K562 (cell line): ENCODE measurements around the gene FRMD3. TPM values are rescaled to one million over a fixed set of nuclear protein-coding genes. Genes with fewer than 3 reads are reported as not detected.

Source experiments
- ATAC-seq: fragments of 200-7000 bp; cut with Tn5 transposase; 3 replicates; pipeline ENCODE4 v1.9.1; 2020; ENCODE audit warnings: moderate library complexity
- BruUV-seq: library from RNA; stranded (reverse); fragments of 400-500 nt; replicated peaks from 2 replicates; lab custom pipeline; 2021; lab: Mats Ljungman, UMichigan
- CTCF ChIA-PET: fragments of 300-600 bp; formaldehyde crosslinking; extraction: SDS; loops from one replicate; lab custom pipeline; 2021; ENCODE audit warnings: low intra/inter-chr PET ratio; lab: Yijun Ruan, JAX
- POLR2A ChIA-PET: fragments of 300-600, 350-650 bp; sonication (Branson Sonifier 250); formaldehyde crosslinking; extraction: SDS; loops from one replicate; lab custom pipeline; 2021; ENCODE audit warnings: antibody characterized with exemption, inconsistent platforms; lab: Yijun Ruan, JAX
- DNase-seq, 4 experiments: peaks; one replicate each; pipeline versions ENCODE4 v3.0.0 to v3.0.0-alpha.2; 2011 to 2018; ENCODE audit warnings: low spot score in 3 of 4, mixed read lengths in 3 of 4; ENCODE audit errors: extremely low read depth in 1 of 4
- FAIRE-seq: peaks from 2 replicates; lab custom pipeline; 2011; peaks lifted over from hg19 to GRCh38; lab: Jason Lieb, UNC
- H2AFZ ChIP-seq: 2 replicates; pipeline ENCODE4 v1.6.0; 2011; ENCODE audit warnings: low read depth, low read length, control low read depth, inconsistent platforms
- H3K27ac ChIP-seq: fragments of 200-600 bp; 3 replicates; pipeline ENCODE4 v1.8.0; 2011; ENCODE audit warnings: low read depth, mild to moderate bottlenecking, control low read depth, inconsistent platforms, low read length, moderate library complexity, mixed read lengths; ENCODE audit errors: extremely low read depth
- H3K27me3 ChIP-seq, 2 experiments: fragments of 300-600 bp in 1 of 2; 2 replicates in 1 of 2; 3 replicates in 1 of 2; pipeline versions ENCODE4 v1.6.0 to v1.8.0; 2011; ENCODE audit warnings: inconsistent platforms in 2 of 2, low read length in 2 of 2, mild to moderate bottlenecking in 1 of 2, mixed read lengths in 1 of 2, moderate library complexity in 1 of 2; ENCODE audit not compliant: control insufficient read depth in 2 of 2, insufficient read depth in 2 of 2
- H3K36me3 ChIP-seq: fragments of 300-600 bp; 3 replicates; pipeline ENCODE4 v1.8.0; 2011; ENCODE audit warnings: mild to moderate bottlenecking, low read length, inconsistent platforms; ENCODE audit not compliant: control insufficient read depth, insufficient read depth
- H3K4me1 ChIP-seq, 2 experiments: fragments of 200-600 bp in 1 of 2; replicated peaks in 1 of 2; 2 replicates in 1 of 2; 3 replicates in 1 of 2; pipeline versions ENCODE4 v1.5.1 to v1.8.0; 2011; ENCODE audit warnings: inconsistent platforms in 2 of 2, low read length in 2 of 2, mild to moderate bottlenecking in 1 of 2, mixed read lengths in 1 of 2, moderate library complexity in 1 of 2; ENCODE audit not compliant: control insufficient read depth in 2 of 2, insufficient read depth in 2 of 2
- H3K4me2 ChIP-seq: 2 replicates; pipeline ENCODE4 v1.6.1; 2011; ENCODE audit warnings: low read length, control low read depth, inconsistent platforms, mixed read lengths; ENCODE audit not compliant: insufficient read depth
- H3K4me3 ChIP-seq: fragments of 200-600 bp; sonication (generic), shearing (Covaris generic); 2 replicates; pipeline ENCODE4 v1.5.1; 2016; ENCODE audit warnings: control low read depth, inconsistent platforms
- H3K79me2 ChIP-seq: fragments of 200-600 bp; 3 replicates; pipeline ENCODE4 v1.8.0; 2011; ENCODE audit warnings: low read length, inconsistent platforms; ENCODE audit not compliant: control insufficient read depth, insufficient read depth
- H3K9ac ChIP-seq, 2 experiments: 2 replicates each; pipeline versions ENCODE4 v1.6.0 to v1.6.1; 2011; ENCODE audit warnings: low read depth in 2 of 2, low read length in 2 of 2, control low read depth in 1 of 2, inconsistent platforms in 1 of 2, mild to moderate bottlenecking in 1 of 2, mixed read lengths in 1 of 2; ENCODE audit not compliant: insufficient read depth in 1 of 2
- H3K9me1 ChIP-seq: one replicate; pipeline ENCODE4 v1.6.0; 2011; ENCODE audit warnings: inconsistent platforms, mild to moderate bottlenecking, low read length, moderate library complexity; ENCODE audit not compliant: control insufficient read depth, insufficient read depth
- H3K9me3 ChIP-seq: replicated peaks from 2 replicates; pipeline ENCODE4 v1.5.1; 2011; ENCODE audit warnings: low read depth, low read length, inconsistent platforms; ENCODE audit not compliant: control insufficient read depth, insufficient read depth
- H4K20me1 ChIP-seq: replicated peaks from 2 replicates; pipeline ENCODE4 v1.6.1; 2011; ENCODE audit warnings: low read length, inconsistent platforms, mixed read lengths; ENCODE audit not compliant: control insufficient read depth, insufficient read depth
- FIP1L1 ChIP-seq: fragments of 200-400 bp; formaldehyde crosslinking; IDR thresholded peaks from 2 replicates; pipeline ENCODE4 v1.6.1; 2018; ENCODE audit warnings: mild to moderate bottlenecking, low read depth, low read length; ENCODE audit not compliant: poor library complexity, severe bottlenecking
- GTF2A2 ChIP-seq: IDR thresholded peaks from 2 replicates; pipeline ENCODE4 v1.6.1; 2016; ENCODE audit warnings: mild to moderate bottlenecking, missing genetic modification characterization, missing compliant biosample characterization
- NCOA6 ChIP-seq: fragments of 450-650 bp; IDR thresholded peaks from 2 replicates; pipeline ENCODE4 v1.6.1; 2017; ENCODE audit warnings: mild to moderate bottlenecking
- PTBP1 ChIP-seq: fragments of 200-400 bp; formaldehyde crosslinking; IDR thresholded peaks from 2 replicates; pipeline ENCODE4 v1.6.1; 2017; ENCODE audit warnings: low read depth, low read length
- ZBED1 ChIP-seq: IDR thresholded peaks from 2 replicates; pipeline ENCODE4 v1.6.1; 2014
- ZNF121 ChIP-seq: sonication (generic); formaldehyde crosslinking; conservative IDR thresholded peaks from 2 replicates; pipeline ENCODE4 v1.8.0; 2022; ENCODE audit warnings: missing genetic modification reagents
- ZNF23 ChIP-seq: fragments of 250-450 bp; sonication (Bioruptor Pico); IDR thresholded peaks from 2 replicates; pipeline ENCODE4 v1.4.0; 2020; ENCODE audit warnings: mild to moderate bottlenecking
- WGBS: fragments of 100-300 bp; shearing (Covaris generic); methylation state at CpG from one replicate; pipeline ENCODE4 v1.1.6; 2016; ENCODE audit warnings: low coverage, mixed read lengths; ENCODE audit not compliant: insufficient coverage; ENCODE audit errors: missing lambda C conversion rate; 5-methylcytosine and 5-hydroxymethylcytosine counted together
- in situ Hi-C: fragments of 300-500 bp; cut with MboI; formaldehyde crosslinking; loops from 4 replicates; pipeline ENCODE4 v1.15.0; 2018; ENCODE audit warnings: inconsistent platforms, mixed read lengths
- intact Hi-C: fragments of 100-400 bp; cut with micrococcal nuclease; formaldehyde crosslinking; loops from 2 replicates; pipeline ENCODE4 v1.14.2; 2022
- polyA plus RNA-seq, 8 experiments: library from polyadenylated mRNA; depleted of rRNA in 4 of 8; stranded (reverse) in 5 of 8; unstranded in 3 of 8; fragments of >200 nt; fragmentation: Nextera tagmentation in 2 of 8; fragmentation: Illumina TruSeq in 1 of 8; extraction: Ambion mirVana in 2 of 8; extraction: Trizol in 1 of 8; gene quantifications; 2 replicates each; pipeline versions ENCODE4 v1.2.1 to v1.2.3, GENCODE V29; 2011 to 2014; ENCODE audit warnings: inconsistent platforms in 1 of 8, missing spikeins in 1 of 8
- total RNA-seq, 7 experiments: library from RNA; depleted of rRNA in 6 of 7; stranded (reverse); fragments of >200 nt in 6 of 7; fragmentation: Illumina TruSeq in 2 of 7; extraction: Trizol in 2 of 7; gene quantifications; 2 replicates each; pipeline versions ENCODE4 v1.2.1 to v1.2.3, GENCODE V29; 2011 to 2021; ENCODE audit warnings: low replicate concordance in 1 of 7
- TF ChIP-seq, protein P1 (sequence below): fragments of 250-450 bp; sonication (Bioruptor Pico); IDR thresholded peaks from 2 replicates; pipeline ENCODE4 v1.4.0; 2020; ENCODE audit warnings: mild to moderate bottlenecking, moderate library complexity, borderline replicate concordance

The FRMD3 gene
- total and polyA plus RNA-seq, 9 of the 15 experiments (the other 6 are each of a cell fraction or from before 2014, with no cell fraction given), result 0.09 to 0.51 (median 0.21) TPM

- intact Hi-C loops, result no loop called here
- Histone ChIP-seq H3K79me2 (no peaks in the 10 kb centered on the region), H4K20me1 (no peaks in the 10 kb centered on the region), H3K9ac (no peak overlapping the region), H3K4me2 (no peak overlapping the region), H2AFZ (no peak overlapping the region), H3K36me3 (no peaks in the 10 kb centered on the region), H3K9me3 (no peaks in the 10 kb centered on the region), H3K4me1 (no peaks in the 10 kb centered on the region), H3K9me1 (no peaks in the 10 kb centered on the region), H3K27ac (no peak overlapping the region), H3K4me3 (no peak overlapping the region), H3K27me3 (no peaks in the 10 kb centered on the region)
- in situ Hi-C loops, result no loop called here
- 0% methylated on average over 7 of the region's 7 CpGs for WGBS
- no peak for TF ChIP-seq ZNF23 (CRISPR knock-in tag)
- TF ChIP-seq NCOA6, result no peak
- TF ChIP-seq PTBP1, result no peak
- TF ChIP-seq ZBED1, result no peak
- no peak for TF ChIP-seq ZNF121 (CRISPR knock-in tag)
- TF ChIP-seq FIP1L1, result no peak
- TF ChIP-seq, protein P1, sequence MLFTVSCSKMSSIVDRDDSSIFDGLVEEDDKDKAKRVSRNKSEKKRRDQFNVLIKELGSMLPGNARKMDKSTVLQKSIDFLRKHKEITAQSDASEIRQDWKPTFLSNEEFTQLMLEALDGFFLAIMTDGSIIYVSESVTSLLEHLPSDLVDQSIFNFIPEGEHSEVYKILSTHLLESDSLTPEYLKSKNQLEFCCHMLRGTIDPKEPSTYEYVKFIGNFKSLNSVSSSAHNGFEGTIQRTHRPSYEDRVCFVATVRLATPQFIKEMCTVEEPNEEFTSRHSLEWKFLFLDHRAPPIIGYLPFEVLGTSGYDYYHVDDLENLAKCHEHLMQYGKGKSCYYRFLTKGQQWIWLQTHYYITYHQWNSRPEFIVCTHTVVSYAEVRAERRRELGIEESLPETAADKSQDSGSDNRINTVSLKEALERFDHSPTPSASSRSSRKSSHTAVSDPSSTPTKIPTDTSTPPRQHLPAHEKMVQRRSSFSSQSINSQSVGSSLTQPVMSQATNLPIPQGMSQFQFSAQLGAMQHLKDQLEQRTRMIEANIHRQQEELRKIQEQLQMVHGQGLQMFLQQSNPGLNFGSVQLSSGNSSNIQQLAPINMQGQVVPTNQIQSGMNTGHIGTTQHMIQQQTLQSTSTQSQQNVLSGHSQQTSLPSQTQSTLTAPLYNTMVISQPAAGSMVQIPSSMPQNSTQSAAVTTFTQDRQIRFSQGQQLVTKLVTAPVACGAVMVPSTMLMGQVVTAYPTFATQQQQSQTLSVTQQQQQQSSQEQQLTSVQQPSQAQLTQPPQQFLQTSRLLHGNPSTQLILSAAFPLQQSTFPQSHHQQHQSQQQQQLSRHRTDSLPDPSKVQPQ (CRISPR knock-in tag), result no peak
- TF ChIP-seq GTF2A2 (tag), result no peak
- no TSS peak for BruUV-seq
- no peak for DNase-seq
- ATAC-seq, result no peak
- FAIRE-seq, result no peak
- ChIA-PET CTCF (no interaction called here), POLR2A (interaction anchor here (0.6 kb wide), 1 partner anchor 377 kb away, joined by 3 read pairs; no protein-coding TSS in a partner anchor)
Observed at GRCh38 chr9:83469722-83470121, 68.5 kb downstream of the FRMD3 start.
